Suprapubic skin (tissue), 4 donors: ENCODE data around the gene NELL1.

Source experiments
- EP300 ChIP-seq: sonication (generic); formaldehyde crosslinking; IDR thresholded peaks from one replicate; pipeline ENCODE4 v1.6.1; 2017; ENCODE audit warnings: antibody characterized with exemption
- POLR2A ChIP-seq, 2 donors: fragments of 450-650 bp; IDR thresholded peaks; one replicate each; pipeline ENCODE4 v1.6.1; 2017; ENCODE audit warnings: antibody characterized with exemption in 2 of 2, mild to moderate bottlenecking in 2 of 2, moderate library complexity in 2 of 2
- POLR2AphosphoS5 ChIP-seq, 3 donors: sonication (generic); formaldehyde crosslinking; IDR thresholded peaks; one replicate each; pipeline ENCODE4 v1.6.1; 2017; ENCODE audit warnings: antibody characterized with exemption in 3 of 3
- TF ChIP-seq, protein P1 (sequence below), 2 donors: fragments of 200-600 bp in 1 of 2; fragments of 450-650 bp in 1 of 2; sonication (generic) in 1 of 2; IDR thresholded peaks; one replicate each; pipeline ENCODE4 v1.5.1; 2016 to 2019; ENCODE audit warnings: antibody characterized with exemption in 2 of 2, mild to moderate bottlenecking in 1 of 2, moderate library complexity in 1 of 2

DNA sequence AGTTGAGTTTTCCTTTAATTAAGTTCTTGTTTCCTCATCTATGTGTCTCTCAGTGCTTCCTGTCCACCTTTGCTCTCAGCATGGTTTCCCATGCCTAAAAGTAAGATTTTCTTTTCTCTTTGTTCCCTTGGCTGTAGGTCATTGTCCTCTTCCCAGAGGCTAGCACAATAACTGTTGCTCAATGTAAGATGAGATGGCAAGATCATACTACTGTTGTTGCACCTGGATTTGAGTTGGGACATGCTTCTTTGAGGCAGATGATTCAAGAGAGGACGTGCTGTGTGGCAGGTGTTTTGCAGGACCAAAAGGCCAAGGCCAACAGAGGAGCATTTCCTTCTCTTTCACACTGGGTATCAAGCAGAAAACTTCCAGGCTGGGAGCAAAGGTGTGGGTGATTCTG lies 11.3 kb upstream of the NELL1 start:
- TF ChIP-seq POLR2AphosphoS5 (IDR thresholded peaks at IDR 0.05) (no peak), POLR2A (IDR thresholded peaks at IDR 0.05) (no peak), EP300 (no peak)
- TF ChIP-seq, protein P1, sequence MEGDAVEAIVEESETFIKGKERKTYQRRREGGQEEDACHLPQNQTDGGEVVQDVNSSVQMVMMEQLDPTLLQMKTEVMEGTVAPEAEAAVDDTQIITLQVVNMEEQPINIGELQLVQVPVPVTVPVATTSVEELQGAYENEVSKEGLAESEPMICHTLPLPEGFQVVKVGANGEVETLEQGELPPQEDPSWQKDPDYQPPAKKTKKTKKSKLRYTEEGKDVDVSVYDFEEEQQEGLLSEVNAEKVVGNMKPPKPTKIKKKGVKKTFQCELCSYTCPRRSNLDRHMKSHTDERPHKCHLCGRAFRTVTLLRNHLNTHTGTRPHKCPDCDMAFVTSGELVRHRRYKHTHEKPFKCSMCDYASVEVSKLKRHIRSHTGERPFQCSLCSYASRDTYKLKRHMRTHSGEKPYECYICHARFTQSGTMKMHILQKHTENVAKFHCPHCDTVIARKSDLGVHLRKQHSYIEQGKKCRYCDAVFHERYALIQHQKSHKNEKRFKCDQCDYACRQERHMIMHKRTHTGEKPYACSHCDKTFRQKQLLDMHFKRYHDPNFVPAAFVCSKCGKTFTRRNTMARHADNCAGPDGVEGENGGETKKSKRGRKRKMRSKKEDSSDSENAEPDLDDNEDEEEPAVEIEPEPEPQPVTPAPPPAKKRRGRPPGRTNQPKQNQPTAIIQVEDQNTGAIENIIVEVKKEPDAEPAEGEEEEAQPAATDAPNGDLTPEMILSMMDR (IDR thresholded peaks at IDR 0.05): no peak
